HG03159 (cell line): ENCODE results near the gene JUN.

Source experiments
- ATAC-seq: cut with Tn5 transposase; IDR thresholded peaks from one replicate; pipeline ENCODE4 v1.9.1; 2021; ENCODE audit warnings: mild to moderate bottlenecking, moderate library complexity; ENCODE audit not compliant: unreplicated experiment

JUN gene

GRCh38 chr1:58764294-58764978, 19.4 kb downstream of the JUN start:
- no peak for ATAC-seq

- ATAC-seq = no peak
These were observed 20.6 kb downstream of the JUN start for GRCh38 chr1:58763214-58763613.

- ATAC-seq = no peak
These were observed 21.0 kb downstream of the JUN start for GRCh38 chr1:58762806-58763205.

- peak; percentile 87 for ATAC-seq
These were observed 28.4 kb downstream of the JUN start for GRCh38 chr1:58755468-58755872.

- no peak for ATAC-seq
These were observed 29.0 kb downstream of the JUN start for GRCh38 chr1:58754683-58755467.

- ATAC-seq = no peak
These were observed 29.7 kb downstream of the JUN start for GRCh38 chr1:58754073-58754613.

- ATAC-seq = no peak
These were observed 30.4 kb downstream of the JUN start for GRCh38 chr1:58753431-58753866.

- ATAC-seq = no peak
These were observed 34.2 kb downstream of the JUN start for GRCh38 chr1:58749646-58750045.

- no peak for ATAC-seq
These were observed 35.2 kb downstream of the JUN start for GRCh38 chr1:58748666-58749065.

- ATAC-seq = no peak
These were observed 37.1 kb downstream of the JUN start for GRCh38 chr1:58746757-58747156.

- no peak for ATAC-seq
These were observed 37.7 kb downstream of the JUN start for GRCh38 chr1:58746182-58746581.

- no peak for ATAC-seq
These were observed 38.2 kb downstream of the JUN start for GRCh38 chr1:58745666-58746065.

GRCh38 chr1:58745117-58745516, 38.7 kb downstream of the JUN start:
- ATAC-seq = no peak

- ATAC-seq = no peak
These were observed 41.9 kb downstream of the JUN start for GRCh38 chr1:58741678-58742553.

- ATAC-seq = no peak
These were observed 43.9 kb downstream of the JUN start for GRCh38 chr1:58739856-58740466.

GRCh38 chr1:58738876-58739275, 45.0 kb downstream of the JUN start:
- ATAC-seq = no peak

GRCh38 chr1:58735586-58735985, 48.3 kb downstream of the JUN start:
- ATAC-seq = no peak

- ATAC-seq = no peak
These were observed 49.2 kb downstream of the JUN start for GRCh38 chr1:58734630-58735029.

- no peak for ATAC-seq
These were observed 51.6 kb downstream of the JUN start for GRCh38 chr1:58732087-58732775.
